Activated CD4-positive, alpha-beta T cell treated with anti-CD3 and anti-CD28 coated beads for 1 hour (primary cell): ENCODE data around the gene ARIH2.
"Not testable (repeated sequence)": the region's sequence is repeated elsewhere in the genome, so short reads cannot be mapped to it uniquely, and the experiment has no call there.

ENCODE experiments used
- DNase-seq: peaks from one replicate; pipeline ENCODE4 v3.0.0-alpha.2; 2020

ARIH2 gene

DNA sequence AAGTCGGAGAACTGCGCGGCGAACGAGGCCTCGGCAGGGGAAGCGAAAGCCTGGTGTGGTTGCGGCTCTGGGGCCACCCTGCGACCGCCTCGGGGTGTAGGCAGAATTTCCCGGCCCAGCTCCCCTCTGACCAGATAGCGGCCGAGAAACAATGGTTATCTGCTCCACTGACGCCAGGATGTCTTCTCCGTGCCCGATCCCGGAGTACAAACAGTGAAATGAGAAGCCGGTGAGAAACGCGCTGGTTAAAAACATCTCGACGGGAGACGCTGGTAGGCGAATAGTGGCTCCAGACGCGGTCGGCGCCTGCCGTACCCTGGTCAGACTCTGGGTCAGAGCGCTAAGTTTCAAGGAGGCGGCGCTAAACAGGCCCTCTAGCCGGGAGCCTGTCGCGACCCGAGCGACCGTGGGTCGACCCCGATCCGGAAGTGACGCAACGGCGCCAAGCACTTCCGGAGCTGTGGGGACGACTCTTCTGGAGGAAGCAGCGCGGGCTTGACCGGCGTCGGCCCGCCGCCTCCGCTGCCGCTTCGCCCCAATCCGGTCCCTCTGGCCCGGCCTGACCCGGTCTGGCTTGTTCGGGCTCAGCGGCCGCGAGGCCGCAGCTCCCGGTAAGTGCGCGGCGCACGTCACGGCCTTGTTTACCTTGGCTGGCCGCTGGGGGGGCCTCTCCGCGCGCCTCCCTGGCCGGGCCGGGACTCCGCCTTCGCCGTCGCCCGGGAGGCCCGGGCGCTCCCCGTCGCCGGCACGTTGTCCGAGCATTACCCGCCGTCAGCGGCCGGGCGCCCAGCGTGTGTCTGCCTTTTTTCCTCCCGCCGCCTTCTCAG is at the start of gene ARIH2:
TSS of gene ARIH2 (plus strand) at position 455 of the 827 bp plus-strand sequence. CDS start 8,717 bp downstream, outside the sequence.
- DNase-seq = peak; percentile 80

DNA sequence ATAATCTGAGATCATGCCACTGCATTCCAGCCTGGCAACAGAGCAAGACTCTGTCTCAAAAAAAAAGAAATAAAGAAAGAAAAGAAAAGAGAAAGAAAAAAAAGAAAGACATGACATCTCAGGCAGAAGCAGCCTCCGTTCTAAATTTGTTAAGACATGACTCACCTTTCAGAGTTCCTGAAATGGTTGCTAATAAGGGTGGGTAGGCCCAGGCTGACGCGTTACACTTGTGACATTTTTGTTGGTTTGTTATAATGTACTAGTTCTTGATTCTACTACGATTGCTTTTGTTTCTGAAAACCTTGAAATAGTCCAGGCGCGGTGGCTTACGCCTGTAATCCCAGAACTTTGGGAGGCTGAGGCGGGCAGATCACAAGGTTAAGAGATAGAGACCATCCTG is 41.0 kb upstream of the ARIH2 start:
- DNase-seq = no peak

DNA sequence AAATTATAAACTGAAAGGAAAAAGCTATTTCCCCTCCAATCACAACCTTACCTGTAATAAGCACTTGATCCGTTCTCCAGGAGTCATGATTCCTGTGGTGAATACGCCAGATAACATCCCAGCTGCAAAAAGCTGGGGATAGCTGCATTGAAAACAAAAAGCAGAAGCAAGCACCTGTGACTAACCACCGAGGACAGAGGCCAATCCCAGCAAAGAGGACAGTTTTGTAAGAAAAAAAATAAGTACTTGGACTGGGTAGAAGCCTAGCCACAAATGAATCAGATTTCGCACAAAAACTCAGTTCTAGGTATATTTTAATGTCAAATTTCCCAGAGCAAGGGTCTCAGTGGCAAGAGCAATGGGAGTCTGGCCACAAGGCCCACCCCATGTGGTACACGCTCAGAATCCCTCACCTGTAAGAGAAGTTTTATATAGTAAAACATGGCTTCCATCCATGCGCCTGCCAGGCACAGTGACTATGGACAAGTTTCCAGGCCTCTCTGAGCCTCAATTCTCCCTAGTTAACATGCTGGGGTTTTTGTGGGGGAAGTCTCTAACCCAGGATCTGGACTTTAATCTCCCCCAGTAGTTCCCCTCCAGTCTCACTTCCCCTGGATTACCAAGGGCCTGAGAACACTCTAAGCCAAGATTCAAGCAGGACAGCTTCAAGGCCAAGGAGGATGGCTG is 39.2 kb upstream of the ARIH2 start:
- DNase-seq = no peak

DNA sequence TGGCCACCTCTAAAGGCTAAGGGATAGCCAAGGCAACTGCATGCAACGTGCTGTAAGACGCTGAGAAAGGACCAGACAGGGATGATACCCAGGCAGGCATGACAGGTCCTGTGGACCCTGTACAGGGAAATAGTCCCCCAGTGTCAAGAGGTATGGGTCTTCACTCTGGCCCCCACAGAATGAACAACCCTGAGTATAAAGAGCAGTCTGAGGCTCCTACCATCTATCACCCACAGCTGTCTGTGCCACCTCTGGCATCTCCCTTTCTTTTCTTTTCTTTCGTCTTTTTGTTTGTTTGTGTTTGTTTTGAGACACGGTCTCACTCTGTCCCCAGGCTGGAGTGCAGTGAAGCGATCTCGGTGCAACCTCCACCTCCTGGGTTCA is 38.7 kb upstream of the ARIH2 start:
- no peak for DNase-seq

DNA sequence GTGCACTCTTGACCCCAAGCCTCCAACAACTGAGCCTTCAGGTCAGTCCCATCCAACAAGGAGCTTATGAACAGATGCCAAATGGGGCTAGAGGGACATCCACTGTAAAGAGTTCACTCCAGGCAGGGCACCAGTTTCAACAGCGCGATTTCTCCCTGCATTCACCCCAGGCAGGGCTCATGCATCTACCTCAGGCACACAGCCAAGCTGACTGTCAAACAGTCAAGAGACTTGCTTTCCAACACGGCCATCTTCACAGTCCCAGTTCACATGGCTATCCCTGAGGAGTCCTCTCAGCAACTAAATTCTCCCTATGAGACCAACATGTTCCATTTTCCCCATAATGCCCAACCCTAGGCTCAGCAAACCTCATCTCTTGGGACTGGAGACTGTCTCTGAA is 37.6 kb upstream of the ARIH2 start:
- no peak for DNase-seq

DNA sequence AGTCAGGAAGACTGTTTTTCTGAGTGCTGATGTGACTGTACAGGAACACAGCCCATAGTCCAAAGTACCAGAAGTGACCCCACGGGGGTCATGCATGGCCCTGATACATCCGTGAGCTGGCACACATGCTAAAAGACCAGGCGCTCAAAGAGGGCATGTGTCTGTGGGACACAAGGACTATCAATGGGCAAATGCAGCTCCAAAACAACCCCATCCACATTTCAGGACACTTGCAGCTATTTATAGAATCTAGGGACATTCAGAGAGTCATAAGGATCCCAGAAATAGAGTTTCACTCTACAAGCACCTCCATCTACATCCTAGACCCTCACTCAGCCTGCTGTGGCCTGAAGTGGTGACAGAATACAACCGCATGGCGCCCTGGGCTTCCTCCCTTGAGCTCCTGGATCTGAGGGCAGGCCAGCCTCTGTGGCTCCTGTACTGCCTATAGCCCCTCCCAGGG is 37.0 kb upstream of the ARIH2 start:
- no peak for DNase-seq

DNA sequence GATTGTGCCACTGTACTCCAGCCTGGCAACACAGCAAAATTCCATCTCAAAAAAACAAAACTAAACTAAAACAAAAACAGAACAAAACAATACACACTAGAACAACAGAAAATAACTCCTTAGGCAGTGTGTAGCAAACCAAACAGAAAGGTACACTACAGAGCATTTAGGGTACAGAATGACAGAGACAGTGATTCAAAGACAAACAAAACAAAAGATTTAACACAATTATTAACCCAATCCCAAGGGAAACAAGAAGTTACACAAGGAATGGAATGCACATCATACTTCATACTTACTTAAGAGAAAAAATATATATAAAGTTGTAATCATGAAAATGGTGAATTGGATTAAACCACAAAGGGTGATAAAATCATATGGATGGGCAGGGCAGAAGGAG is 32.9 kb upstream of the ARIH2 start:
- no peak for DNase-seq

DNA sequence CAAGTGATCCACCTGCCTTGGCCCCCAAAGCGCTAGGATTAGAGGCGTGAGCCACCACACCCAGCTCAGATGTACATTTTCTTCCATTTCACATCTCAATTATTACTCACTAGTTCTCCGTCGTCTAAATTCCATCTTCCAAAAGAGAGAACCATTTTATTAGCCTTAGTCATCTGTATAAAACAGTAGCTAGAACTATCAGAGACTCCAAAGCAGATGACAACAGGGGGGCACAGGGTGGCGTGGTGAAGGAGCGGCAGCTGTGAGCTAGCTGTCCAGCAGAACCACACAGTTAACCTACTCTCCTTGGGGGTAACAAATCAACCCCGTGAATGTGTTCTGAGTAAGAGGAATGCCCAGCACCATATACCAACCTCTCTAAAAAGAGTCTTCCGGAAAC is 27.0 kb upstream of the ARIH2 start:
- no peak for DNase-seq

DNA sequence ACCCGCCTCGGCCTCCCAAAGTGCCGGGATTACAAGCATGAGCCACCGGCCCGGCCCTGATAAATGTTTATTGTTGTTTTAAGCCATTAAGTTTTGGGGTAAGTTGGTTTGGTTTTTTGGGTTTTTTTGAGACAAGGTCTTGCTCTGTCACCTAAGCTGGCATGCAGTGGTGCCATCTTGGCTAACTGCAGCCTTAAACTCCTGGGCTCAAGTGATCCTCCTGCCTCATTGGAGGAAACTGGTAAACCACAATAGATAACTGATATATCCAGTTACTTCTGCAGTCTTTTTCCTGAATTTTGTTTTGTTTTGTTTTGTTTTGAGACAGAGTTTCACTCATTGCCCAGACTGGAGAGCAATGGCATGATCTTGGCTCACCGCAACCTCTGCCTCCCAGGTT is 24.1 kb upstream of the ARIH2 start:
- DNase-seq = no peak

DNA sequence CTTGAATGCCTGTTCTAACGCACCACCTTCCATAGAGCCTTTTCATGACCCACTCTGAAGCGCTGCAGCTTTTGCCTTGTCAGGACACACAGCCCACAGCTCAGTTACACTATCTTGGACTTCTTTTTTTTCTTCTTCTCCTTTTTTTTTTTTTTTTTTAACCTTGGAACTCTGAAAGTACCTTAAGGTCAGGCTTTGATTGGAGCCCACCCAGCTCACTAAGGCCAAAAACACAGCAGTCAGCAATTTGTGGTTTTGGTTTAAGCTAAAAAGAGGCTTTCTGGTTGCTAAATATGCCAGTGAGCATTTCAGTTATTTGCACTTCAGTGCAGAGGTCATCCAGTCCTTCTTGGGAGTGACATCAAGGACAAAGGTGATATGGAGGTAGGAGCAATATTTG is 21.7 kb upstream of the ARIH2 start:
- DNase-seq = no peak

DNA sequence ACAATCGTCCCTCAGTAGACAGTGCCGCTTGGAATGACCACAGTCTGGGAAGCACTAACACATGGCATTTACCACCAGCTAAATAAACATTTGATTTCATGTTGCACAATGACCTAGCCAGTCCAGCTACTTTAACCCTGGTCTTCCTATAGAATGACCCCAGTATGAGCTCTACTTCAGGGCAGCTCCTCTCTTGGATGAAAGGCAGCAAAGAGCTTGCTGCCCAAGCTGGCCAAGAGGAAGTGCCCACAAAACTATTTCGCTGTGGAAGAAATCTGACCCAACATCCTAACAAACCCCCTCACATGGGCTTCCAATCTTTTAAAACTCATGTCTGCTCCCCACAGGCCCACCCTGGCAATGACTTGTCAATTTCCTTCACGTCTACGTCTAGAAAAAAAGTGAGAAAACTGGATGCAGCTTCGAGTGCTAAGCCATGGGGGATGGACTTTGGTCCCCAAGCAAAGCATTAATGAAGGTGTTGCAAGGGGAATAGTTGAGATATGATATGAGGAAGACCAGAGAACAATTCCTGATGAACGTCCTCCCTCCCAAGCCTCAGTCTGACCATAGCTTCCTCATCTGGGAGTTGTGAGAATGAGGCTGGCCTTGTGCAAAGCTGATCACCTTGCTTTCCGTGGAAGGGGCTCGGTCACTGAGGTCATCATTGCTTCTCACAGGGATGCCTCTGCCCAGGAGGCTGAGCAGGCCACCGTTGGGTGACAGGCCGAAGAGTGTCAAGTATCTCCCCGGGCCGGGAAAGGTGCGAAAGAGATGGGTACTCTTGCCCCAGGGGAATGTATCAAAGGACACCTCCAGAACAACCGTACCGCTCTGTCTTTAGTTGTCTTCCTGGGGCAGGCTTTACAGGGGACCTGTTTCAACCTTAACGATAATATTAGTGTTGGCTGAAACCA is 20.9 kb upstream of the ARIH2 start:
- no peak for DNase-seq

DNA sequence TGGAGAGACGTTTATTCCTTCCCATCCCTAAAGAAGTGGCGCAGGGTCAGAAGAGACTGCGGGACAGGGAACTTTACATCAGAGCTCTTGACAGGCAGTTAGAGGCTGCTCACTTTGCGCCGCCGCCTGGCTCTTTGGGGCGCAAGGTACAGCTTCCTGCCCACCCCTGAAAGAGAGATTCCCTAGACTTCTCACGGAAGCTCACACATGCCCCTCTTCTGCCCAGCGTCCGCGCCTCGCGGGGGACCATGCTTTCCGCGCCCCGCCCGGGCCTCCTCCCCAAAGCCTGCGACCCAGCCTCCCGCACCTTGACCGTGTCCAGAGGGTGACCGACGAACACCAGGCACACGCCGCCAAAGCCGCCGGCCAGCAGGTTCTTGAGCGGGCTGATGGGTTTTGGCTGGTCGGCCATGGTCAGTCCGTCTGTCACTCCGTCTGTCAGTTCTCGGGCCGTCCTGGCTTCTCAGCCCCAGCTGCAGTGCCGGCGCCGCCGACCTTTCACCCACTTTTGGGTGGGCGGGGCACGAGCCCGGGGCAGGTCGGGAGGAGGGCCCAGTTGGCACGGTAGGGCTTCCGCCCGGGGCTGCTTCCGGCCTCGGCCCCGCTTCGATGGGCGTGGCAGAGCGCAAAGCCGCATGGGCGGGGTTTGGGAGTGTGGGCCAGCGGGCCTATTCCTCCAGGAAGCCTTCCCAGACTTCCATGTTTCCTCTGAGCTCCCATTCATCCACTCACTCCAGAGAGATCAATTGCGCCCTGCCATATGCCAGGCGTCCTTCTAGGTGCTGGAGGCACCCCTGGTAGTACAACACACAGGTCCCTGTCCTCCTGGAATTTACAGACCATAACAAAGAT is 20.0 kb upstream of the ARIH2 start, which contains the start of gene SLC25A20:
TSS of gene SLC25A20 (minus strand) at position 500 of the 852 bp plus-strand sequence. CDS start at position 412, 88 bp downstream.
- peak; percentile 81 for DNase-seq

DNA sequence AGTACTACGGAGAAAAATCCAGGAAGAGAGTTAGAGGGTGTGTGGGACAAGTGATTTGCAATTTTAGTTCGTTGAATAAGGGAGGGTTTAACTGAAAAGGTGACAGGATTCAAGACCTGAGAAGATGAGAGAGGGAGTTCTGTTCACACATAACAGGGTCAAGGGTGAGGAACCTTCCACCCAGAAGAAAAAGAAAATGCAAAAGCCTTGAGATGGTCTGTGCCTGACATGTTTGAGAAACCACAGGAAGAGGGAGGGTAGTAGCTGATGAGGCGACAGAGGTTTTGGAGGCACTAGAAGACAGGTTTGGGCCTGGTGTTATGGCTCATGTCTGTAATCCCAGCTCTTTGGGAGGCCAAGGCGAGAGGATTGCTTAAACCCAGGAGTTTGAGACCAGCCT is 19.4 kb upstream of the ARIH2 start:
- DNase-seq = no peak

DNA sequence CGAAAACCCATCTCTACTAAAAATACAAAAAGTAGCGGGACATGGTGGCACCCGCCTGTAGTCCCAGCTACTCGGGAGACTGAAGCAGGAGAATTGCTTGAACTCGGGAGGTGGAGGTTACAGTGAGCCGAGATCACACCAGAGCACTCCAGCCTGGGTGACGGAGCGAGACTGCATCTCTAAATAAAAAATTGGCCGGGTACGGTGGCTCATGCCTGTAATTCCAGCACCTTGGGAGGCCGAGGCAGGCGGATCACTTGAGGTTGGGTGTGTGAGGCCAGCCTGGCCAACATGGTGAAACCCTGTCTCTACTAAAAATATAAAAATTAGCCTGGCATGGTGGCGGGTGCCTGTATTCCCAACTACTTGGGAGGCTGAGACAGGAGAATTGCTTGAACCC is 11.6 kb upstream of the ARIH2 start:
- not testable (repeated sequence) for DNase-seq

DNA sequence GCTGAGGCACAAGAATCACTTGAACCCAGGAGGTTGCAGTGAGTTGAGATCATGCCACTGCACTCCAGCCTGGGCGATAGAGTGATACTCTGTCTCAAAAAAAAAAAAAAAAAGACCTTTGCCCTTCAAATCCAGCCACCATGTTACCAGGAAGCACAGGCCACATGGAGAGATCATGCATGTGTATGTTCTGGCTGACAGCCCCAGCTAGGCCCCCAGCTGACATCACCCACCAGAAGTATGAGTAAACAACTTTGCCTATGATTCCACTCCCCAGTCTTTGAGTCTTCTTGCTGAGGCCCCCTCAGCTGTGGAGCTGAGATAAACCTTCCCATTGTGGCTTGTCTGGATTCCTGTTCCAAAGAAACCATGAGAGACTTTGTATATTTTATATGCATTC is 3.3 kb upstream of the ARIH2 start:
- no peak for DNase-seq

DNA sequence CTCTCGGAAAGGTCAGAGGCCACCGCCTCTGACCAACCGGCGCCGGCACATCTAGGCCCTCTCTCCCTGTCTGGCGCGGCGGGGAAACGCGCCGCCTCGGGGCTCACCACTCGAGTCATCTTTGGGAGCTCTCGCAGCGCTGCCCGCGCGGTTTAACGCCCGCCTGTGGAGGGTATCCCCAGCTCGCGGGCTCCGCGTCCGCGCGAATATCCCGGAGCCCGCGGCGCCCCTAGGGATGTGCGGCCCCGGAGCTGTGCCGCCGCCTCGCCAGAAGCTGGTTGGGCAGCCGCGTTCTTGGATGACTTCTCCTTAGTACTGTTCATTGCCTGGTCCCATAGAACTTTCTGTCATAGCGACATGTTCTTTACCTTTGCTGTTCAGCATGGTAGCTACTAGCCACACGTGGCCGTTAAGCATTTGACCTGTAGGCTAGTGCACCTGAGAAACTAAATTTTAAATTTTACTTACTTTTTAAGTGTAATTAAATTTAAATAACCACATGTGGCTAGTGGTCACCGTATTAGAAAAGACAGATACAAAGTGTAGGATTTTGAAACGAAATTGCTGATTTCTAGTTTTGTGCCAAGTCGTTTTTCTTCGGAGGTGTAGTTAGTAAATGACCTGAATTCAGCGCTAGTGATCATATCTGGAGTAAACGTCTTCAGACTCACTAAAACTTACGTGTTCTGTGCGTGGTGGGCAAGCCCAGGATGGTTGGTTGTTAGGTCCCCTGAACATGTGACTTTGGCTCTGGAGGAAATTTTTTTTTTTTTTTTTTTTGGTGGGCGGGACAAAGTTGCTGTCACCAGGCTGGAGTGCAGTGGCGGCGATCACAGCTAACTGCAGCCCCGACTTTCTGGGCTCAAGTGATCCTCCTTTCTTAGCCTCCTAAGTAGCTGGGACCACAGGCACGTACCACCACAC is 835 bp downstream of the ARIH2 start:
- DNase-seq = peak; percentile 16

DNA sequence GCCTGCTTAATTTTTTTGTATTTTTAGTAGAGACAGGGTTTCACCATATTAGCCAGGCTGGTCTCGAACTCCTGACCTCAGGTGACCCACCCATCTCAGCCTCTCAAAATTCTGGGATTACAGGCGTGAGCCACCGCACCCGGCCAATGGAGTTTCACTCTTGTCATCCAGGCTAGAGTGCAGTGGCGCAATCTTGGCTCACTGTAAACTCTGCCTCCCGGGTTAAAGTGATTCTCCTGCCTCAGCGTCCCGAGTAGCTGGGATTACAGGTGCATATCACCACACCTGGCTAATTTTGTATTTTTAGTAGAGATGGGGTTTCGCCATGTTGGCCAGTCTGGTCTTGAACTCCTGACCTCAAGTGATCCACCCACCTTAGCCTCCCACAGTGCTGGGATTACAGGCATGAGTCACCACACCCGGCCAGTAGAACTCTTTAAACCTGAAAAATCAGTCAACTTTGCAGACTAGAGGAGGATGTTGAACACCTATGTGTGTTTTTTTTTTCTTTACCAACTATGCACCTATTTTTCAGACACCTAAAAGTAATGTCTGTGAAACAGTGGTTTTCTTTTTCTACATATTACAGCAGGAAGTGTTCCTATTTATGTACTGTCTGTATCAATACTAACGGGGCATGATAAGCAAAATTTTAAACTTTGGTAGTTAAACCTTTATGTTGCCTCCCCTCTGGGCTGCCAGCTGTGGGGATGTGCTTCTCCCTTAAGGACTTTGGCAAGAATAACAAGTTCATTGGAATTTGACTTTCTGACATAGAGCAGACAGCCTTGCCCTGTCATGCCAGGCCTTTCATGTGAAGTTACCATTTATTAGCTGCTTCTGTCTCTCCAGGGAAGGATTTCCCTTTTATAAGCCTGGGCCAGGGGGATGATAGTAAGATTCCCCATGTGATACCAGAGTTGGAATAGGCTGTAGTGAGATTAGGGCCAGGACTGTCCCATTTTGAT is 8.1 kb downstream of the ARIH2 start:
- no peak for DNase-seq

DNA sequence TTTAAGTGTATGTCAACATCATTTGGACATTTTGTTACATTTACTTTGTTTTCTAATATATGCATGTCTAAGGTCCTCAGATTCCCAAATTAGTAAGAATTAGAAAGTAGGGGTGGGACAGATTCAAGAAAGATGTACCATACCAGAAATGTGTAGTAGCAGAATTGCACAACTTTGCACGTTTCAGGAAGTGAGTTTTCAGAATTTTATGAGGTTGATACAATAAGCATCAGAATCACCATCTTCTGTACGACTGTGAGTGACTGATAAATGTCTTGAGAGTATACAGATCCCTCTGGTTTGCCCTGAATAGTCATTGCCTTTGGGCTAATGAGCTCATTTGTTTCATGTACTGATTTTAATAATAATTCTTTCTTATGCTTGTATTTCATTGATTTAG is 9.3 kb downstream of the ARIH2 start:
- no peak for DNase-seq

DNA sequence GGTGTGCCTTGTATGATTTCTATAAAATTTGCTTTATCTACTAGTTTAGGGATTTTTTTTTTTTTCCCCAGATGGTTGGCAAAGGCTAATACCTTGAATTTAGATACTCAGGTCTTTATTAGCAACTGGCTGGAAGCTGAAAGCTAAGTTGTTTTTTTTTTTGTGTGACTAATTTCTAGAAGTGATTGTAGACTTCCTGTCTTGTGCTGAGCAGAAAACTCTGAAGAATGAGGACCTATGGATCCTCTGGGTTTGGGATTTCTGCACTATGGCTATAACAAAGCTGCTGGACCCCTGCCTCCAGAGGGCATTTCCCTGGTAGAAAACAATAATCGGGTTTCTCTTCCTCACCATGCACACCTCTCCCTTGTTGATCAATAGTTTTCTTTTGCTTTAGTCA is 10.0 kb downstream of the ARIH2 start:
- no peak for DNase-seq
